Measurements from ENCODE around the gene GOLGA6C.
"Not testable (repeated sequence)": the region's sequence is repeated elsewhere in the genome, so short reads cannot be mapped to it uniquely, and the experiment has no call there.

Gene GOLGA6C

GRCh38 chr15:75319231-75319897, 61.2 kb downstream of the GOLGA6C start:
- not testable (repeated sequence) for DNase-seq (ENCODE audit: low spot score)

Data from COLO829 (cell line).